ENCODE measurements around the gene ERC1.

DNA sequence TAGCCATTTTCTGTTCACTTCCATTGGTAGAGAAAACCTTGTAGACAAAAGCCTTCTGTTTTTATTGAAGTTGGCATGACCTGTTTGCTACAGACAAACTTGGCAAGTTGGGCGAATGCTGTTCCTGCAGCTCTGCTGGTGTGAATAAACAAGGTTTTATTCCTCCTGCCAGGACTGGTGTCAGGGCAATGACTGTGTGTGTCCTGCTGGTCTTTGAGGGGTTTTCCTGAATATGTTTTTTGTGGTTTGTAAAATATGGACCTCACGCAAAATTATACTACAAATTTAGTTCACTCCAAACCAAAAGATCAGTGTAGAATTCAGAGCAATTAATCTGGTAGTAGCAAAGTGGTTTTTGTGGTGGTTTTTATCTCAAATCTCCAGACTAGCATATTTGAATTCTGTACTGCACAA, 140.8 kb downstream of the ERC1 start:
- TF ChIP-seq EZH2 (IDR thresholded peaks at IDR 0.05; ENCODE audit: borderline replicate concordance) = no peak
- TF ChIP-seq CTCF (IDR thresholded peaks at IDR 0.05; ENCODE audit: poor library complexity) = no peak

Data from hepatocyte (in vitro differentiated cells).